A204.1 (cell line): Measurements from ENCODE around the gene EXOSC9.
"Not testable (repeated sequence)": the region's sequence is repeated elsewhere in the genome, so short reads cannot be mapped to it uniquely, and the experiment has no call there.

ENCODE experiments used
- FAIRE-seq: peaks from 2 replicates; lab custom pipeline; 2012; peaks lifted over from hg19 to GRCh38; lab: Jason Lieb, UNC

The EXOSC9 gene

GRCh38 chr4:121800961-121801714 is at the start of gene EXOSC9:
EXOSC9 (plus strand) TSS chr4:121801323; CDS start chr4:121801425, 102 bp downstream.
- FAIRE-seq, result peak; percentile 91

GRCh38 chr4:121752142-121752541 is 49.0 kb upstream of the EXOSC9 start:
- not testable (repeated sequence) for FAIRE-seq

DNA sequence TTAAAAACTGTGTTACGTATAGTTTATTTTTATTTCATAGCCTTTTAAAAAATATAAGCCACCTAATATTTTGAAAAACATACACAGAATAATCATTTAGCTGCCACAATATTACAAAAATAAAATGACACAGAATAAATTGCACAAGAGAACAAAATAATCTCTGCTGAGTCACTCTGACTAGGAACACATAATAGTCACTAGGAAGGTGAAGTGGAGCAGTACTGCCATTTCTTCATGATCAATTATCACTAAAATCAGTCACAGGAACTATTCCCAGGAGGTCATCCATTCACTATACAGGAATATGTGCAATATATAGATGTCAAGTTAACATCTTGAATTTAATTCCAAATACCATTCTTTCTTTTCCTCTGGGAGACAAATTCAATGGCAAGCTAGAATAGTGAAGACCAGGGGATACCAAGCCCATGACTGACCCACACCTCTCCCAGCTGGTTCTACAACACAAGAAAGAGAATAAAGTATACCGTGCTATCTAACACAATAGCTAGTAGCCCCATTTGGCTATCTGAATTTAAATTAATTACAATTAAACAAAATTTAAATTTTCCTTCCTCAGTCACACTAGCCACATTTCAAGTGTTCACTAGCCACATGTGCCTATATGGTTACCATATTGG is 42.1 kb upstream of the EXOSC9 start:
- FAIRE-seq, result no peak

DNA sequence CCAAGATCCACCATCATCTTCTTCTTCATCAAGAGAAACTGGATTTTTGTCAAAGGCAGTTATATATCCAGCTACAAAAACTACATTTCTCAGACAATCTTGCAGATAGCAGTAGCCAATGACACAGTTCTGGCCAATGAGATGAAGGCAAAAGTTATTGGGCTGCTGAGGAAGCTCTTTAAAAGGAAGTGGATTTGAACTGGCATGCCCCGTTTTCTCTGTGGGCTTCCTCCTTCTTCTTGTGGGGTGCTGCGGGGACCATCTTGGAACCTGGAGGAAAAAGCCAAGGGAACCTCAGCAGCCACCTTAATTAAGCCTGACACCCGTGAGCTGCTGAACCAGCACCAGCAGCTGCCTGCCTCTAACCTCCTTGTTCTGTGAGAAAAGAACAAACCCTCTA is 40.9 kb upstream of the EXOSC9 start:
- no peak for FAIRE-seq

DNA sequence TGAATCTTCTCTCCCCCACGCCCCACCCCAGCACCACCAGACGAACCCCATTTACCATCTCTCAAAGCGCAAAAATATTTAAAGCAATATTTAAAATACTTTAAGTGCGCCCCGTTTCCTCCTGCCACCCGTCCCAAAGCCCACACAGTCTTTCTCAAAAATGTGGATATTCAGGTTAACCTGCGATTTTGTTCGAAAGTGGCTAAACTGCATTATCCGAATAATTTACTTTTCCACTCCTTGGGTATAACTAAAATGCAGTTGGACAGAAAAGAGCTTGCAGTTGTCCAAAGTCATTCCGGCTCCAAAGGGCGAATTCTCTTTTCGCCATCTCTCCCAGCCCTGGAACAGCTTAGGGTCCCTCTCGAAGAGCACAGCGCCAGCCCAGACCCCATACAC is 36.8 kb upstream of the EXOSC9 start:
- no peak for FAIRE-seq

- FAIRE-seq, result no peak
Measured at GRCh38 chr4:121764702-121765367, 36.3 kb upstream of the EXOSC9 start, which contains the start of gene SMIM43. SMIM43 (minus strand) TSS chr4:121765164; CDS start chr4:121765105, 59 bp downstream.

DNA sequence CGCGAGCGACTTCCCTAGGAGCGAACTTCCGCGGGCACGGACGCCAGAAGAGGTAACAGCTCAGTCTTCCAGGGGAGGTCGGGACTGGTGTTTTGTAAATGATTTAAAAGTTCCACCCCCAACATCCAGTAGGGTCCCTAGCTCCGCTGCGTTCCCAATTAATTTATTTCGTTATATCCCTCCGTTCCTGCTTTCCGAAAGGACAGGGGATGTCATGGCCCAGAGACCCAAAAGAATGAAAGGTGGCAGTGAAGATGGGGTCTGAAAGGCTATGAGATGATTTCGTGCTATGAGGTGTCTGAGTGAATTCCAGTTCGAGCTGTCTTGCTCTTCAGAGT is 35.8 kb upstream of the EXOSC9 start:
- no peak for FAIRE-seq

DNA sequence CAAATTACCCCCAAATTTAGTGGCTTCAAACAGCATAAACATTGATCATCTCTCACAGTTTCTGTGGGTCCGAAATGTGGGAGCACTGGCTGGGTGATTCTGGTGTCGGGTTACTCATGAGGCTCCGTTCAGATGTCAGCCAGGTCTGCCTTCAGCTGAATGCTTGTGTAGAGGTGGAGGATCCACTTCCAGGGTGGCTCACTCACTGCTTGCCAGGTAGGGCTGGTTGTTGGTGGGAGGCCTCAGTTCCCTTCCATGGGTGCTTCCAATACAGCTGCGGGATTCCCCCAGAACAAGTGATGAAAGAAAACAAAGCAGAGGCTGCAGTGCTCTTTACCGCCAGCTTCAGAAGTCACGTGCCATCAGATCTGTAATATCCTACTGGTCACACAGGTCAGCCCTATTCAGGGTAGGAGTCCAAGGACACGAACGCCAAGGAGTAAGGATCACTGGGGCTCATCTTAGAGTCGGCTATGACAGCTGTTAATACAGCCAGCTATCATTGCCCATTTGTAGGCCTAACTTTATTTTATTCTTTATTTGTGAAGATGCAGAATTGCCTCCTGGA is 35.1 kb upstream of the EXOSC9 start:
- FAIRE-seq, result no peak

DNA sequence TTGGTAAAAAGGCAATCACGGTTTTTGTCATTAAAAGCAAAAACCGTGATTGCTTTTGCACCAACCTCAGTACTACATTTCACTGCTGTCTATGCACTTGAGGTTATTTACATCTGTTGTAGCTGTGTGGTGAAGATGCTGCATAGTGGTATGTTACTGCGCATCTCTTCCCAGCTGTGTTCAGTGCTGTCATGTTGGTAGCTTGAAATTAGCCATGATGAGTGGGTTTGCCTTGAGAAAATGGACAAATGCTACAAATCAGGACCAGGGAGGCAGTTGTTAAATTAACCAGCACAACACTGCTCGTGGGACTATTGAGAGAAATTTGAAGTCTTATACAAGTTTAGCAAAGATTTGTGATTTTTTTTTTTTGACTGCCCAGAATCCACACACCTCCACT is 34.0 kb upstream of the EXOSC9 start:
- no peak for FAIRE-seq

DNA sequence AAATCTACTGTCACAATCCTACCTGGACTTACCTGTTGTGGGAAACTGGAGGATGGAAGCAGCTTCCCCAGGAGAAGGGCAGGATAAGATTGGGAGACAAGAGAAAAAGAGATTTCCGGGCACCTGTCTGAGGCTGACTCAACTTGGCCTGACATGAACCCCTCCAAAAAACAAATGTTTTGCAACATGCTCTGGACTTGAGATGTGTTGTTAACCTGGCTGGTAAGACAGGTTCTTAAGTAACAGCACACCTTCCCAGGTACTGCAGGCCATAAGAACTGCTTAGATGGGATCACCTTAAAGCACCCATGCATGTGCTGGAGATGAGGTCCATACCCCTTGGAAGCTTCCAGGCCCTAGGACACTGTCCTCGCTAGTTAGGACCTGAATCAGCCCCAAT is 31.8 kb upstream of the EXOSC9 start:
- FAIRE-seq, result no peak

- no peak for FAIRE-seq
Measured at GRCh38 chr4:121771869-121772268, 29.3 kb upstream of the EXOSC9 start.

GRCh38 chr4:121773883-121774282 is 27.2 kb upstream of the EXOSC9 start:
- no peak for FAIRE-seq

DNA sequence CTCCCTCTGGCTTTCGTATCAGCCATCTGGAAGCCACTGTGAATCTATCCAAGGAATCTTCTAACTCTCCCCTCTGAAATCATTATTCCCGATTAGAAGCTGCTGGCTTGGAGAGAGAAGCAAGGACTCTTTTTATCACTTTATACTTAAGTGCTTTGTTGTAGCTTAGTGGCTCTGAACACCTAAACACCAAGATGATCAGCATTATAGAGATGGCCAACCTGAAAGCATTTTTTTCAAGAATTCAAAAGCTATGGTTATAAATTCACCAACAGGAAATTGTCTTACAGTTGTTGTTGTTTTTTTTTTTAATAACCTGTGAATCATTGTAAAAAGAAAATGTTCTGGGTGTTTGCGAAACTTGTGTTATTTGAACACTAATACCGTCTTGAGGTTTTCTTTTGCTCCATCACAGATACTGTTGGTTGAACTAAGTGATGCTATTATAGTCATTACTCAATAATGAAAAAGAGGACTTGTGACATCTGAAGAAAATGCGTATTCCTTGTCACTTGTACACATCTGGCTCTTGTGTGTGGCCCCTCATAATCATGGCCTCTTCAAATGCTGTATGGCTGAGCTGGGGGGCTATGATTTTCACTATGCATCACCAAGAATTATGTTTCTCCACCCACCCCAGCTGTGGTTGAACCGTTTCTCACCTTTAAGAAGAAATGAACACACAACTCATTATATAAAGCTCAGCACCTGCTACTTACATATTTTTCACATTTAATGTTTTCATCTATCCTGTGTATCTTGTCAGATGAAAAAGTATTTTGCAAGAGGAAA is 24.3 kb upstream of the EXOSC9 start:
- FAIRE-seq, result no peak

- no peak for FAIRE-seq
Measured at GRCh38 chr4:121777625-121778024, 23.5 kb upstream of the EXOSC9 start.

- FAIRE-seq, result no peak
Measured at GRCh38 chr4:121778991-121779628, 22.0 kb upstream of the EXOSC9 start.

DNA sequence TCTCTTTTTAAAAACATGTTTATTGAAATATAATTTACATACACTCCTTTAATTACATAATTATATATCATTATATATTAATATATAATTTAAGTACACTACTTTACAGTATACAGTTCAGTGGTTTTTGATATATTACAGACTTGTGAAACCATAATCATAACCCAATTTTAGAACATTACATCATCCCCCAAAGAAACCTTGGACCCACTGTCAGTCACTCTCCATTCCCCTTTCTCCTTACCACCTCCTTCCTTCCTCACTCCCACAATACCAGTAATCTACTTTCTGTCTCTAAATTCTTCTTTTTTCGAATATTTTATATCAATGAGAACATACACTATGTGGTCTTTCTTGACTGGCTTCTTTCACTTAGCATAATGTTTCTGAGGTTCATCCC is 17.9 kb upstream of the EXOSC9 start:
- FAIRE-seq, result no peak

DNA sequence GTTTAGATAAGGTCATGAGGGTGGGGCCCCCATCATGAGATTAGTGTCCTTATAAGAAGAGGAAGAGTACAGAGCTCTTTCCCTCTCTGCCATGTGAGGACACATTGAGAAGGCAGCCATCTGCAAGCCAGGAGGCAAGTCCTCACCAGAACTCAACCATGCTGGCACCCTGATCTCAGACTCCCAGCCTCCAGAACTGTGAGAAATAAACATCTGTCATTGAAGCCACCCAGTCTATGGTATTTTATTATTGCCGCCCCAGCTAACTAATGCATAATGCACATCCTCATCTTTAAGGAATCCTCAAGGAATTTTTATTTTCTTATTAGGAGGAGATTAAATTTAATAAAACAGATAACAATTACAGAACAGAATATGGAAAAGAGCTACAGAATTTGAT is 16.7 kb upstream of the EXOSC9 start:
- FAIRE-seq, result no peak

DNA sequence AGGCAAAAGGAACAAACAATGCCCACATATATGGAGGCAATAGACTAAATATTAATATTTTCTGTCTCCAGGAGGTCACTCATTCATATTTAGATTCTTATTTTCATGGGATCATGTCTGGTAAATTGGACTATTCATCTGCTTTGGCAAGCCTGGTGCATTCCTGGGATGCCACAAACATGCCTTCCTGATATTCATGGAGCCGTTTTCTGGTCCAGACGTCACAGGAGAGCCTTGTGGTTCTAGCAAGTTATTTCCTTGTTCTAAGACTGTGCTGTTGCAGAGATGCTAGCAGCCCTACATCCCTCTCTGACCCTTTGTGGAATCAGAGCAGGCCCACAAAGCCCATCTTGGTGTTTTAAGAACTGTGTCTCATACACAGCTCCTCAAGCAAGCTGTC is 16.1 kb upstream of the EXOSC9 start:
- FAIRE-seq, result no peak

DNA sequence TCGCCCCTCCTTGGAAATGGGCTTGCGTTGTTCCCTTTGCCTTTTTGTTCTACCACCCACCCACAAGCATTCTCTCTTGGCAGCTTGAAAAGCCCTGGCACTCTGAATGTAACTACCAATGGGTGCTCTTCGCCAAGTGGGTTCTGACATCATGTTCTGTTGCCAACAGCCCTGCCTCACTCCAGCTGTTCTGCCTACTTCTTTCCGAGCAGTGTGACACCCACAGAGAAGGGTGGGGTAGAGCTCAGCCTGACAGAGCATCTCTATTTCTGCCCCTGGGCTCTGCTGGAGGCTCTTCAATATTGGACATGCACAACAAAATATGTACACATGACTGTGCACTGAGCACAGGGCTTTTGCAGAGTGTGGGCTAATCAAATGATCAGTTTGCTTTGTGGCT is 15.6 kb upstream of the EXOSC9 start:
- FAIRE-seq, result no peak

DNA sequence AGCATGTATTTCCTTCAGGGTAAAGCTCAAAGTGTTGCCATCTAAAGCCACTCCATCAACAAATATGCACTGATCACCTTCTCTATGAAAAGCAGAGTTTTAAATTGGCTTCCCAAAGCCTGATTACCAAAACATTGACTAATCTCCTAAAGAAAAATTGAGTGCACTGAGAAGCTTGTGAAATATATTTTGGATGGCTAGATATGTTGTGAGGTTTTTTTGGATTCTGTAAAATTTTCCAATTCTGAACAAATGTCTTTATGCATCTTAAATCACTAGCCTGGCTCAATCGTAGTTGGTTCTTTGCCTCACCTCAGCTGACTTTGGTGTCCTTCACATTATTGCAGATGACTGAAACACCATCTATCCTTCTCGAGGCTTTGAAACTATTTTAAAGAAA is 14.9 kb upstream of the EXOSC9 start:
- no peak for FAIRE-seq

GRCh38 chr4:121788896-121789295 is 12.2 kb upstream of the EXOSC9 start:
- FAIRE-seq, result no peak

GRCh38 chr4:121789455-121789854 is 11.7 kb upstream of the EXOSC9 start:
- no peak for FAIRE-seq
